H7 (cell line): Measurements from ENCODE around the gene IP6K2. TPM values are rescaled to one million over a fixed set of nuclear protein-coding genes. Genes with fewer than 3 reads are reported as not detected.

Experiments used
- total RNA-seq: library from RNA; depleted of rRNA; stranded (reverse); fragments of >200 nt; shearing (Covaris generic); gene quantifications from 2 replicates; pipeline ENCODE4 v1.2.3, GENCODE V29; 2014; rRNA removed

IP6K2 gene
- total RNA-seq, 1 experiment from 2014 or later, result 93.8 TPM

Other genes starting within 250 kb of the IP6K2 start
- 195 and 200 TPM in 2 replicates for gene SHISA5, start 213.0 kb downstream of the IP6K2 start, total RNA-seq
- 11.4 and 22.0 TPM in 2 replicates for gene PFKFB4, start 160.4 kb downstream of the IP6K2 start, total RNA-seq
- gene UCN2, start 153.4 kb downstream of the IP6K2 start, total RNA-seq, result 0.15 and 0.69 TPM in 2 replicates
- gene COL7A1, start 121.9 kb downstream of the IP6K2 start, total RNA-seq, result 19.4 and 29.4 TPM in 2 replicates
- gene UQCRC1, start 107.6 kb downstream of the IP6K2 start, total RNA-seq, result 492 and 610 TPM in 2 replicates
- gene TMEM89, start 95.5 kb downstream of the IP6K2 start, total RNA-seq, result 0.78 TPM in 1 of 2 replicates, not detected in the other
- 70.5 and 76.0 TPM in 2 replicates for gene SLC26A6, start 81.8 kb downstream of the IP6K2 start, total RNA-seq
- gene CELSR3, start 54.3 kb downstream of the IP6K2 start, total RNA-seq, result 14.3 and 18.7 TPM in 2 replicates
- gene NCKIPSD, start 31.3 kb downstream of the IP6K2 start, total RNA-seq, result 43.8 and 48.8 TPM in 2 replicates
- 29.3 and 40.8 TPM in 2 replicates for gene PRKAR2A, start 130.7 kb upstream of the IP6K2 start, total RNA-seq
- gene SLC25A20, start 181.7 kb upstream of the IP6K2 start, total RNA-seq, result 14.6 and 18.4 TPM in 2 replicates
- 120 and 125 TPM in 2 replicates for gene ARIH2, start 201.6 kb upstream of the IP6K2 start, total RNA-seq